HG03103 (cell line): ENCODE measurements around the gene CNTN1.

ENCODE experiments used
- ATAC-seq: cut with Tn5 transposase; IDR thresholded peaks from one replicate; pipeline ENCODE4 v1.9.1; 2021; ENCODE audit warnings: low read depth; ENCODE audit not compliant: unreplicated experiment

CNTN1 gene

GRCh38 chr12:40947797-40948196 lies 255.6 kb downstream of the CNTN1 start:
- ATAC-seq, result no peak

- no peak for ATAC-seq
Measured at GRCh38 chr12:40953076-40953475, 260.8 kb downstream of the CNTN1 start.

- no peak for ATAC-seq
Measured at GRCh38 chr12:40957417-40957816, 265.2 kb downstream of the CNTN1 start.

GRCh38 chr12:40959041-40959440 lies 266.8 kb downstream of the CNTN1 start:
- no peak for ATAC-seq

- ATAC-seq, result no peak
Measured at GRCh38 chr12:40963751-40964150, 271.5 kb downstream of the CNTN1 start.

GRCh38 chr12:40969796-40970195 lies 277.6 kb downstream of the CNTN1 start:
- ATAC-seq, result no peak

- ATAC-seq, result no peak
Measured at GRCh38 chr12:40970320-40970907, 278.2 kb downstream of the CNTN1 start.

- no peak for ATAC-seq
Measured at GRCh38 chr12:40971911-40972310, 279.7 kb downstream of the CNTN1 start.

GRCh38 chr12:40976546-40976945 lies 284.3 kb downstream of the CNTN1 start:
- ATAC-seq, result no peak

- ATAC-seq, result no peak
Measured at GRCh38 chr12:40980427-40980961, 288.3 kb downstream of the CNTN1 start.

- ATAC-seq, result no peak
Measured at GRCh38 chr12:40986001-40986400, 293.8 kb downstream of the CNTN1 start.

- ATAC-seq, result no peak
Measured at GRCh38 chr12:40988355-40988754, 296.1 kb downstream of the CNTN1 start.

- no peak for ATAC-seq
Measured at GRCh38 chr12:40988824-40989223, 296.6 kb downstream of the CNTN1 start.

GRCh38 chr12:40989785-40990184 lies 297.5 kb downstream of the CNTN1 start:
- no peak for ATAC-seq

GRCh38 chr12:40992158-40992557 lies 299.9 kb downstream of the CNTN1 start:
- no peak for ATAC-seq

GRCh38 chr12:40992674-40993073 lies 300.4 kb downstream of the CNTN1 start:
- no peak for ATAC-seq

- no peak for ATAC-seq
Measured at GRCh38 chr12:40993158-40993557, 300.9 kb downstream of the CNTN1 start.

GRCh38 chr12:40996091-40996490 lies 303.9 kb downstream of the CNTN1 start:
- ATAC-seq, result no peak

- ATAC-seq, result no peak
Measured at GRCh38 chr12:40999210-40999609, 307.0 kb downstream of the CNTN1 start.

GRCh38 chr12:41008472-41008871 lies 316.2 kb downstream of the CNTN1 start:
- ATAC-seq, result no peak

GRCh38 chr12:41011939-41012338 lies 319.7 kb downstream of the CNTN1 start:
- ATAC-seq, result no peak

- ATAC-seq, result no peak
Measured at GRCh38 chr12:41013881-41014642, 321.8 kb downstream of the CNTN1 start.
